H9 (cell line): ENCODE measurements around the gene FEM1B. TPM values are rescaled to one million over a fixed set of nuclear protein-coding genes. Genes with fewer than 3 reads are reported as not detected.
A peak's percentile ranks its signal among the peaks of the same experiment; 100 is the strongest.

ENCODE experiments used
- DNase-seq: peaks from one replicate; pipeline ENCODE4 v3.0.0-alpha.2; 2017
- H2AFZ ChIP-seq: one replicate; pipeline ENCODE4 v1.6.1; 2013; ENCODE audit warnings: mild to moderate bottlenecking, low read length, control low read depth, moderate library complexity
- H2AK5ac ChIP-seq: 2 replicates; pipeline ENCODE4 v1.6.1; 2013; ENCODE audit warnings: low read length, control low read depth, mixed read lengths; ENCODE audit not compliant: insufficient read length
- H2BK120ac ChIP-seq: one replicate; pipeline ENCODE4 v1.6.1; 2013; ENCODE audit warnings: low read depth, mild to moderate bottlenecking, low read length, control low read depth, inconsistent platforms; ENCODE audit not compliant: poor library complexity, severe bottlenecking
- H2BK12ac ChIP-seq: 2 replicates; pipeline ENCODE4 v1.6.1; 2013; ENCODE audit warnings: low read length, control low read depth, mixed read lengths, low read depth; ENCODE audit not compliant: insufficient read length
- H2BK15ac ChIP-seq: 2 replicates; pipeline ENCODE4 v1.6.1; 2013; ENCODE audit warnings: low read depth, low read length, control low read depth
- H2BK20ac ChIP-seq: one replicate; pipeline ENCODE4 v1.6.1; 2013; ENCODE audit warnings: low read depth, mild to moderate bottlenecking, low read length, control low read depth, inconsistent platforms; ENCODE audit not compliant: poor library complexity, severe bottlenecking
- H2BK5ac ChIP-seq: 2 replicates; pipeline ENCODE4 v1.6.1; 2013; ENCODE audit warnings: low read length, control low read depth, mixed read lengths; ENCODE audit not compliant: insufficient read length
- H3K14ac ChIP-seq: 2 replicates; pipeline ENCODE4 v1.6.1; 2013; ENCODE audit warnings: low read length, control low read depth; ENCODE audit not compliant: insufficient read depth
- H3K18ac ChIP-seq: 2 replicates; pipeline ENCODE4 v1.6.1; 2013; ENCODE audit warnings: low read depth, mild to moderate bottlenecking, mixed read lengths, low read length, control low read depth; ENCODE audit not compliant: insufficient read length
- H3K23ac ChIP-seq: 2 replicates; pipeline ENCODE4 v1.6.1; 2013; ENCODE audit warnings: low read length, control low read depth, mixed read lengths, low read depth; ENCODE audit not compliant: insufficient read length
- H3K23me2 ChIP-seq: 2 replicates; pipeline ENCODE4 v1.6.1; 2013; ENCODE audit warnings: low read depth, mild to moderate bottlenecking, mixed read lengths, low read length, control low read depth; ENCODE audit not compliant: insufficient read length, poor library complexity, severe bottlenecking
- H3K27ac ChIP-seq: 2 replicates; pipeline ENCODE4 v1.5.1; 2013; ENCODE audit warnings: low read length, control low read depth, mixed read lengths, low read depth; ENCODE audit not compliant: insufficient read length
- H3K27me3 ChIP-seq: 2 replicates; pipeline ENCODE4 v1.6.1; 2013; ENCODE audit warnings: low read length, control low read depth, inconsistent platforms; ENCODE audit not compliant: insufficient read depth
- H3K4ac ChIP-seq: 2 replicates; pipeline ENCODE4 v1.6.1; 2013; ENCODE audit warnings: low read depth, mild to moderate bottlenecking, control low read depth, inconsistent platforms, low read length, moderate library complexity
- H3K4me1 ChIP-seq: 2 replicates; pipeline ENCODE4 v1.6.1; 2013; ENCODE audit warnings: low read length, control low read depth, inconsistent platforms; ENCODE audit not compliant: insufficient read depth
- H3K4me2 ChIP-seq: 2 replicates; pipeline ENCODE4 v1.6.1; 2013; ENCODE audit warnings: low read length, control low read depth, mixed read lengths; ENCODE audit not compliant: insufficient read length, insufficient read depth
- H3K56ac ChIP-seq: 2 replicates; pipeline ENCODE4 v1.6.1; 2013; ENCODE audit warnings: low read depth, mild to moderate bottlenecking, mixed read lengths, low read length, control low read depth; ENCODE audit not compliant: insufficient read length
- H3K79me1 ChIP-seq: 2 replicates; pipeline ENCODE4 v1.6.1; 2013; ENCODE audit warnings: low read depth, mild to moderate bottlenecking, moderate library complexity, low read length, control low read depth, inconsistent platforms; ENCODE audit not compliant: insufficient read depth, poor library complexity, severe bottlenecking
- H3K79me2 ChIP-seq: 2 replicates; pipeline ENCODE4 v1.6.1; 2013; ENCODE audit warnings: low read length, control low read depth, inconsistent platforms; ENCODE audit not compliant: insufficient read depth
- H3K9ac ChIP-seq: 2 replicates; pipeline ENCODE4 v1.6.1; 2013; ENCODE audit warnings: low read length, control low read depth, mixed read lengths; ENCODE audit not compliant: insufficient read length; ENCODE audit errors: extremely low read depth
- H3K9me3 ChIP-seq: one replicate; pipeline ENCODE4 v1.6.1; 2013; ENCODE audit warnings: low read depth, low read length, inconsistent platforms; ENCODE audit not compliant: control insufficient read depth
- H3T11ph ChIP-seq: one replicate; pipeline ENCODE4 v1.6.1; 2013; ENCODE audit warnings: mild to moderate bottlenecking, low read length, control low read depth, inconsistent platforms
- H4K20me1 ChIP-seq: one replicate; pipeline ENCODE4 v1.6.1; 2013; ENCODE audit not compliant: control insufficient read depth, insufficient read length, insufficient read depth
- H4K5ac ChIP-seq: 2 replicates; pipeline ENCODE4 v1.6.1; 2013; ENCODE audit warnings: low read depth, mild to moderate bottlenecking, mixed read lengths, low read length, control low read depth; ENCODE audit not compliant: insufficient read length
- H4K8ac ChIP-seq: replicated peaks from 2 replicates; pipeline ENCODE4 v1.6.1; 2013; ENCODE audit warnings: low read length, control low read depth, mixed read lengths, low read depth; ENCODE audit not compliant: insufficient read length
- H4K91ac ChIP-seq: 2 replicates; pipeline ENCODE4 v1.6.1; 2013; ENCODE audit warnings: low read depth, mild to moderate bottlenecking, moderate library complexity, mixed read lengths, low read length, control low read depth; ENCODE audit not compliant: insufficient read length
- H3K27ac Mint-ChIP-seq, 3 experiments: 2 replicates in 2 of 3; 3 replicates in 1 of 3; pipeline ENCODE4 v1.8.0; 2020 to 2021; ENCODE audit warnings: mixed read lengths in 3 of 3, mild to moderate bottlenecking in 1 of 3, moderate library complexity in 1 of 3
- H3K27me3 Mint-ChIP-seq: 2 replicates; pipeline ENCODE4 v1.8.0; 2021; ENCODE audit warnings: low read depth, mild to moderate bottlenecking, moderate library complexity, mixed read lengths
- H3K36me3 Mint-ChIP-seq, 3 experiments: 2 replicates in 2 of 3; 3 replicates in 1 of 3; pipeline ENCODE4 v1.8.0; 2020 to 2021; ENCODE audit warnings: low read depth in 3 of 3, mixed read lengths in 3 of 3; ENCODE audit not compliant: insufficient read depth in 1 of 3
- H3K4me1 Mint-ChIP-seq, 2 experiments: 2 replicates each; pipeline ENCODE4 v1.8.0; 2020; ENCODE audit warnings: mixed read lengths in 2 of 2
- H3K4me3 Mint-ChIP-seq, 2 experiments: 2 replicates in 1 of 2; 3 replicates in 1 of 2; pipeline ENCODE4 v1.8.0; 2020 to 2021; ENCODE audit warnings: mild to moderate bottlenecking in 2 of 2, mixed read lengths in 2 of 2, moderate library complexity in 1 of 2
- H3K9me3 Mint-ChIP-seq, 2 experiments: 2 replicates in 1 of 2; 3 replicates in 1 of 2; pipeline ENCODE4 v1.8.0; 2020; ENCODE audit warnings: mild to moderate bottlenecking in 2 of 2, mixed read lengths in 2 of 2, moderate library complexity in 1 of 2
- WGBS: extraction: QIAGEN DNeasy Blood & Tissue Kit; methylation state at CpG from one replicate; pipeline ENCODE4 v1.1.7; 2013; ENCODE audit warnings: missing lambda C conversion rate, low lambda C conversion rate, mixed read lengths; ENCODE audit not compliant: insufficient read length; ENCODE audit errors: extremely low coverage; 5-methylcytosine and 5-hydroxymethylcytosine counted together
- total RNA-seq: library from RNA; stranded (reverse); gene quantifications from 2 replicates; pipeline ENCODE4 v1.2.1, GENCODE V29; 2021
- TF ChIP-seq, protein P1 (sequence below): fragments of 200-600 bp; sonication (generic); conservative IDR thresholded peaks from 3 replicates; pipeline ENCODE4 v1.8.0; 2021; ENCODE audit warnings: antibody characterized with exemption, mild to moderate bottlenecking

The FEM1B gene
- total RNA-seq, 1 experiment from 2014 or later = 77.9 TPM

DNA sequence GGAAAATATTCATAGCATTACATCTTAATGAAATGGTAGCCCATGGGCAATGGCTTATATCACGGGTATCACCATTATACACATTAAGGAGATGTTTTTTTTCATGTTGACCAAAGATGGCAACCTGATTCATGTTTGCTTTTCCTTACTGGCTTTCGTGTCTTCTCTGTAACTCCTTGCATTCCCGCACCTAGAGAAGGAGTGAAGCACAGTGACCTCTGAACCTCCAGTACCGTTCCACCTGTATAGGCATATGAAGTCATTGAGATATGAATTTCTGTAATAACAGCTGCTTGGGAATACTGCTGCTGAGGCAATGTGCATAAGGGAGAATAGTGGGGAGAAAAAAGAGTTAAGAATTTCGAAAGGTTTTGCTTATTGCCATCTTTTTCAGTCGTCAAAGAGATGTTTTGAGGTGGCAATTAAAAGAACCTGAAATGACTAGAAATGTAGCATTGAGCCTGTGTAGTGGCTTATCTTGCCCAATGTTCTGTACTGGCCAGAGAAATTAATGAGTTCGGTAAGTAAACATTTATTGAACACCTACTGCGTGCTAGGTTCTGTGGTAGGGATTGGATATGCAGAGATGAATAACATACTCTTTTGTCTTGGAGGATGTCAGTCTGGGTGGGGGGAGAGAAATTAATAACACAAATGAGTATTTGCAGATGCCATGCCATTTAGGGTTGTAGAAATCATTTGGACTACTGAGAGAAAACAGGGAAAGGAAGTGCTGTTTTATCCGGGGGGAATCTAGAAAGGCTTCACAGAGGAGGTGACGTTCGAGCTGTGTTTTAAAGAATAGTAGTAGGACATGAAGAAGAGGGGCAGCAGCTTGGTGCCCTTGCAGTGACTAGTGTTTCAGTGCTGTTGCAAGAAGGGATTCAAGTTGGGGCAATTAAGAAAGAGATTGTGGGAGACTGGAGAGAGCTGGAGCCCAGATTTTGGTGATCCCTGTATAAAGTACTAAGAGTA lies 2.5 kb downstream of the FEM1B start:
- H3K36me3 Mint-ChIP-seq = peaks cover 14 to 29% (median 16%) of the 10 kb centered on the region in 3 experiments
- Histone ChIP-seq H2BK12ac (no peak overlapping the region), H2AK5ac (no peak overlapping the region), H3K18ac (no peak overlapping the region), H4K5ac (no peak overlapping the region), H3K4me2 (peak overlapping the region; percentile 72), H3K79me1 (no peaks in the 10 kb centered on the region), H2BK20ac (no peak overlapping the region), H3K56ac (no peak overlapping the region), H3K9me3 (no peaks in the 10 kb centered on the region), H3K23ac (no peak overlapping the region), H3K23me2 (peaks cover 13% of the 10 kb centered on the region), H4K20me1 (no peaks in the 10 kb centered on the region), H3K14ac (no peak overlapping the region), H4K8ac (no peak overlapping the region), H2BK120ac (no peak overlapping the region), H2AFZ (no peak overlapping the region), H3K27me3 (no peaks in the 10 kb centered on the region), H3K4me1 (peaks cover 4% of the 10 kb centered on the region), H2BK5ac (no peak overlapping the region), H3K79me2 (peaks cover 38% of the 10 kb centered on the region), H3K4ac (no peak overlapping the region), H3K27ac (no peak overlapping the region), H4K91ac (no peak overlapping the region), H3T11ph (no peak overlapping the region), H2BK15ac (no peak overlapping the region), H3K9ac (no peak overlapping the region)
- TF ChIP-seq, protein P1, sequence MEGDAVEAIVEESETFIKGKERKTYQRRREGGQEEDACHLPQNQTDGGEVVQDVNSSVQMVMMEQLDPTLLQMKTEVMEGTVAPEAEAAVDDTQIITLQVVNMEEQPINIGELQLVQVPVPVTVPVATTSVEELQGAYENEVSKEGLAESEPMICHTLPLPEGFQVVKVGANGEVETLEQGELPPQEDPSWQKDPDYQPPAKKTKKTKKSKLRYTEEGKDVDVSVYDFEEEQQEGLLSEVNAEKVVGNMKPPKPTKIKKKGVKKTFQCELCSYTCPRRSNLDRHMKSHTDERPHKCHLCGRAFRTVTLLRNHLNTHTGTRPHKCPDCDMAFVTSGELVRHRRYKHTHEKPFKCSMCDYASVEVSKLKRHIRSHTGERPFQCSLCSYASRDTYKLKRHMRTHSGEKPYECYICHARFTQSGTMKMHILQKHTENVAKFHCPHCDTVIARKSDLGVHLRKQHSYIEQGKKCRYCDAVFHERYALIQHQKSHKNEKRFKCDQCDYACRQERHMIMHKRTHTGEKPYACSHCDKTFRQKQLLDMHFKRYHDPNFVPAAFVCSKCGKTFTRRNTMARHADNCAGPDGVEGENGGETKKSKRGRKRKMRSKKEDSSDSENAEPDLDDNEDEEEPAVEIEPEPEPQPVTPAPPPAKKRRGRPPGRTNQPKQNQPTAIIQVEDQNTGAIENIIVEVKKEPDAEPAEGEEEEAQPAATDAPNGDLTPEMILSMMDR = no peak
- H3K9me3 Mint-ChIP-seq = peaks cover 7 to 9% of the 10 kb centered on the region in 2 experiments
- H3K4me3 Mint-ChIP-seq = peak overlapping the region; percentile 97 to 98
- H3K27ac Mint-ChIP-seq = peak overlapping the region in 1 of 3 experiments; percentile 86; a peak in 4 of 7 replicates
- peaks cover 56 to 62% of the 10 kb centered on the region in 2 experiments for H3K4me1 Mint-ChIP-seq
- H3K27me3 Mint-ChIP-seq = no peaks in the 10 kb centered on the region
- no CpG with 5 or more reads among the region's 11 CpGs for WGBS
- no peak for DNase-seq
